GM19043 (cell line): ENCODE measurements around the gene RNF144A.

ENCODE experiments used
- ATAC-seq: cut with Tn5 transposase; IDR thresholded peaks from one replicate; pipeline ENCODE4 v1.9.1; 2021; ENCODE audit warnings: low read depth; ENCODE audit not compliant: unreplicated experiment

The RNF144A gene

DNA sequence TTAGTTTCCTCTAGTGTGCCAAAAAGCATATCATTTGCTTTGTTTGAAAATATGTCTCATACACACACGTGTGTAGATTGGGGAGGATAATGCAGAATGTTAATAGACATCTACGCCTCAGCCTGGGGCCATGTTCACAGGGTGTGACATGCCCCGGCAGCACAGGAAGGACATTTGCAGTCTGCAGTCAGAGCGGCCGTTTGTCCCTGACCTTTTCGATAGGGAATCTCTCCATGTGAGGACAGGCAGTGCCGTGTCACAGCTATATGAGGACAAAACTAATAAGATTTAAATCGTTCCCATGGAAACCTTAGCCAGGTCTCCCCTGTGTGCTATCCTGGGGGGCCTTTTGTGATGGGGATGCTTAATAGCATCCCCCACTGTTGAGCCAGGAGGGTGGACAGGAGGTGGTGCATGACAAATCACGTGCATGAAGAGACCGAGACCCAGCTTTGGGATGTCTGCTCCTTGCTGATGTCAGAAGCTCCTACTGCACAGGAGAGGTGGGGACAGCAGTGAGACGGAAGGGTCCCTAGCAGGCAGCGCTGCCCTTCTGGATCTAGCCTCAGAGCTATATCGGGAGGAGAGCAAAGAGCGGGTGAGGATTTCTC, 100.6 kb downstream of the RNF144A start:
- no peak for ATAC-seq

GRCh38 chr2:7018282-7018701, 101.1 kb downstream of the RNF144A start:
- ATAC-seq = no peak

DNA sequence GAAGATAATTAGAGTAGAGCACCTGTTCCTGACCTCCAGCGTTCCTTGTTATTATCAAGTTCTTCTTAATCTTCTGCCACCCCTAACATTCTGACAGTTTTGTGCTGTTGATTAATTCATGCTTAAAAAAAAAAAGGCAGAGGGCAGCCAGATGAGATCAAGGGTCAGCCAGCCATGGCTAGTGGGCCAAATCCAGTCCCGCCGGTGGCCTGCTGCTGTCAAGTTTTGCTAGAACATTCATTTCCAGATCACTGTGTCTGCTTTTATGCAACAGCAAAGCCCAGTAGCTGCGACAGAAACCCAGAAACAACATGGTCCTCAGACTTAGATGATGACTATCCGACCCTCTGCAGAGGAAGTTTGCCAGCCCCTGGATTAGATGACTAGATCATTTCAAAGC, 101.6 kb downstream of the RNF144A start:
- ATAC-seq = no peak

DNA sequence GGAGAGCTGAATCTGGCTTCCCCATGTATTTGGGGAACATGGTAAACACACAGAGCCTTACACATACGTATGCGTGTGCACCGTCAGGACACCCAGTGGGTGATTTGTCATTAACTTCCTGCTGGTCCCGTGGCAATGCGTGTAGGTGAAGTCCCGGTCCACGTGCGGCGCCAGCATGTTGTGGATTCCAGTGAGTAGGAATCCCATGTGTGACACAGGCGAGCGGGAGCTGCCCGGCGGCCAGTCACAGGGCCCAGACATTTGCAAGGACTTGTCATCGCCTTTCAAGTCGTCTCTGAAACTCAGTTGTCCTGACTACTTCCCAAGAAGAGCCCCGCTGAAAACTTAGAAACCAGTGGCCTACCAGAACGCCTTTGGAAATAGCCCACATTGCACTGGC, 102.0 kb downstream of the RNF144A start:
- no peak for ATAC-seq

DNA sequence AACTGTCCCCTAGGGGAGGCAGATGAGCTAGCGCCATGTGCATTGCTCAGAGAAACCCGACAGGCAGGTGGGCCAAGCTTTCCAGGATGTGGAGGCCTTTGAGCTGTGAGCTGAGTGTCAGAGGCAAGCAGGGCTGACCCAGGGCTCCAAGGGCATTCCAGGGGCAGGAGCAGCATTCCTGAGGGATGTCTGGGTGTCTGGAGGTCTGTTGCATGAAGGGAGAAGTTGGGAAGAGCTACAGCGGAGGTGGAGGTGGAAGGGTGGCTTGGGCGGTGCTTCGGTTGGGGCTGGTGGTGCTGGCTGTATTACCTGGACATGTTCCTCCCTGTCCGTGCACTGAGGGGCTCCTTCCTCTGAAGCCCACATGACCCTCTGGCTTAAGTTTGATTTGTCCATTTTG, 102.8 kb downstream of the RNF144A start:
- ATAC-seq = no peak

- no peak for ATAC-seq
These were observed 103.3 kb downstream of the RNF144A start for GRCh38 chr2:7020468-7020867.

- ATAC-seq = no peak
These were observed 103.8 kb downstream of the RNF144A start for GRCh38 chr2:7020939-7021470.

DNA sequence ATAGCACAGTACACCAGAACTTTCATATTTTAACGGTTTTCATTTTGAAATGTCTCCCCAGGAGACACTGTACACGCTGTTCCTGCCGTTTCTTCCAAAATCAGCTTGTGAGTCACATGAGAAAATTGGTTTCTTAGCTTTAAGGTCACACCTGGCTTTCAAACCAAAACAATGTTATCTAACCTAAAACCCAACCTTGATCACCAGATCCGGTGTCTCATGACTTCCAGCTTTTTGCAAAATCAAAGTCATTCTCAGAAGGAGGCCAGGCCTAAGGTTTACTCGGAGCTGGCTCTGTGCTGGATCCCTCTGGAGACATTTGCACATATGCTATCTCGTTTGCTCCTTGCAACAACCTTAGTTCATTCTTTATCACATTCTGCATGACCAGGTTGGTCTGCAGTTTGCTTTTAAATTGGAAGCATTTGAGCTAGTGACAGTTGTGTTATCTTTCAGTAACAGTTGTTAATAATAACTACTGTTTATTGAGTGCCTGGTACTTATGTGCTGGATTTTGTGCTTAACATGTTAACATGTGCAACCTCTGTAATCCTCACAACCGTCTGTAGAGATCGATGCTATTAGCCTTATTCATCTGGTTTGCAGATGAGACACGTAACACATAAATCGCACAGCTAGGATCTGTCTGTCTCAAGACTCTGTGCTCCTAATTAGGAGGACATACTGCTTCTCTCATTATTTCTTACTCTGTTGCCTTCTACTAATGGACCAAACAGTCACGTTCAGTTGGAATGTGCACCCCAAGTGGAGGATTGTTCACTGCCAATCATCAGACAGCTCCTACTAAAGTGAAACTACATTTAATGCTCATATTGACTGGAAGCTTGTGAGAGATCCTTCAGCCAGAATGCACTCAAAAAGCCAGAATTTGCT, 105.5 kb downstream of the RNF144A start:
- ATAC-seq = no peak

DNA sequence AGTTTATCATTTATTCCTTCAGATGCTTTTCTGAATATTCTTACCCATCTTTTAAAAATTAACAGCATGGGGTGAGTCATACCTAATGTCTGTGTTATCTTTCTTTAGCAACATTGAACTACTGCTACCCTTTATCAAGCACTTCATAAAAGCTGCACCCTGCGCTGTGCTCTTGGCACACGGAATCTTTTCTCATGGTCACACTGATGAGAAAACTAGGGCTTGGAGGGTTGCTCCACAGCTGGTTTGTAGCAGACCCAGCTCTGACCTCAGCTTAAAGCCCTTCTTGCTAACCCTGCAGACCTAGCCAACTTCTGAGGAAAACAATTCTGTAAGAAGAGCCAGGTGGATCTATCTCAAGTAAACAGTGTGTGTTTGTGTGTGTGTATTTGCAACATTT, 106.3 kb downstream of the RNF144A start:
- ATAC-seq = no peak

- ATAC-seq = no peak
These were observed 107.0 kb downstream of the RNF144A start for GRCh38 chr2:7024261-7024660.

GRCh38 chr2:7025082-7025481, 107.9 kb downstream of the RNF144A start:
- no peak for ATAC-seq

- no peak for ATAC-seq
These were observed 109.5 kb downstream of the RNF144A start for GRCh38 chr2:7026742-7027141.

DNA sequence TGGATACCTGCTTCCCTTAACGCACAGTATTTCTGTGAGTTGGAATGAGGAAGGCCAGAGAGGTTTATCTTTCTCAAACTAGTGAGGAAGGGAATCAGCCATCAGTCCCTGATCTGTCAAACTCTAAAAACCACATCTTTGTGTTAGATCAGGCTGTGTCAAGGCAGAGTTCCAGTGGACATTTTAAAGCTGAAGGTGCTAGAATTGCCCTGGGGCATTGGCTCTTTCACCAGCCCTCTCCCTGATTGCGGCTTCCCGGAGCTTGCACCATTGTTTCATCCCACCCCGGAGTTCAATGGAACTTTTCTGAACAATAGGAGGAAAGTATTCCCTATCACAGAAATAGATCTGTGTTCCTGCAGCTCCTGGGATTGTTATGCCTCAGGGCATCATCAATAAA, 110.2 kb downstream of the RNF144A start:
- ATAC-seq = no peak

DNA sequence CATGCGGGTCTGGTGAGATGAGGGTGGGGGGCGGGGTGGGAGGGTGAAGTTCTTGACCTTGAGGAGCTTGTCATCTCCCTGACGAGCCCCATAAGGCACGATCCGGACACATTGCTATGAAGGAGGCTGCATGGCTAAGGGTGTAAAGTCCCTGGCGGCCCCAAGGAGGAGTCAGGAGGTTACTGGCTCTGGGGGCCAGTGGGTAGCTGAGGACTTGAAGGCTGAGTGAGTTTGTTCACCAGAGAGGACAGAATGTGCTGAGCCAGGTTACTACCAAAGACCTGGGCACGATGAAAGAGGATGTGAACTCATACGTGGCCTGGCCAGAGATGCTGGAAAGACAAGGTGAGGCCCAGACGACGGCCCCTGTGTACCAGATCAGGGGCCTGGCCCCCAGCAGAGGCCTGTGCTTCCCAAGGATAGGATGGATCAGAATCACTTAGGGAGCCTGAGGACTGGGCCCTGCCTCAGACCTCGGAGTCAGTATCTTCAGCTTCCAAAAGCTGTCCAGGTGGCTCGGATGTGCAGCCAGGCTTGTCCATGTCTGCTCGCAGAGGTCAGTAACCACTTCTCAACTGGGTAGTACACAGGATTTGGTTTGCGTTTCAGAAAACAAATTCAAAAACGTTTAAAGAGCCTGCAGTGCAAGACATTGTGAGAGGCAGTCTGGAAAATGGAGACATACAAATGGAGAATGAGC, 110.9 kb downstream of the RNF144A start:
- ATAC-seq = no peak

DNA sequence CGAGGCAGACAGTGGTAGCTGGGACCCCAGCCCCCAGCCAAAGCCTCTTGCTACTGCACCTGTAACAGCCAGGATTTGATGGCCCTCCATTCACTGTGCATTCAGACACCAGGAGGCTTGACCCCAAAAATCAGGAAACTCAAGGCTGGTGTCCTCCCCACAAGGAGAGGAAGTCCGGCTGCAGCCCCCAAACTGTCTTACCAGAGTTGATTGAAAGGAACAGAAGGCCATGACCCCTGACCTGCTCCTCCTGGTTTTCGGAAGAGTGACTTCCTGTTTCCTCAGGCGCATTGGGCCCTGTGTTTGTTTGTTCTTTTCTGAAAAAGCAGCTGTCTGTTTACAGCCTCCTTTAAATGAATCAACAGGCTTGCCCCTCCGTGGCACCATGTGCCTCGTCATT, 111.6 kb downstream of the RNF144A start:
- ATAC-seq = no peak

GRCh38 chr2:7029291-7030059, 112.3 kb downstream of the RNF144A start:
- no peak for ATAC-seq

GRCh38 chr2:7030810-7031209, 113.6 kb downstream of the RNF144A start:
- no peak for ATAC-seq

GRCh38 chr2:7031547-7032245, 114.5 kb downstream of the RNF144A start:
- no peak for ATAC-seq

- no peak for ATAC-seq
These were observed 115.2 kb downstream of the RNF144A start for GRCh38 chr2:7032371-7032770.
